NCI-H1436 (cell line): ENCODE data around the gene IRAK3.
A peak's percentile ranks its signal among the peaks of the same experiment; 100 is the strongest.
"Not testable (repeated sequence)": the region's sequence is repeated elsewhere in the genome, so short reads cannot be mapped to it uniquely, and the experiment has no call there.

ENCODE experiments used
- DNase-seq: peaks from one replicate; lab custom pipeline; 2025; lab: John Stamatoyannopoulos, UW

The IRAK3 gene

DNA sequence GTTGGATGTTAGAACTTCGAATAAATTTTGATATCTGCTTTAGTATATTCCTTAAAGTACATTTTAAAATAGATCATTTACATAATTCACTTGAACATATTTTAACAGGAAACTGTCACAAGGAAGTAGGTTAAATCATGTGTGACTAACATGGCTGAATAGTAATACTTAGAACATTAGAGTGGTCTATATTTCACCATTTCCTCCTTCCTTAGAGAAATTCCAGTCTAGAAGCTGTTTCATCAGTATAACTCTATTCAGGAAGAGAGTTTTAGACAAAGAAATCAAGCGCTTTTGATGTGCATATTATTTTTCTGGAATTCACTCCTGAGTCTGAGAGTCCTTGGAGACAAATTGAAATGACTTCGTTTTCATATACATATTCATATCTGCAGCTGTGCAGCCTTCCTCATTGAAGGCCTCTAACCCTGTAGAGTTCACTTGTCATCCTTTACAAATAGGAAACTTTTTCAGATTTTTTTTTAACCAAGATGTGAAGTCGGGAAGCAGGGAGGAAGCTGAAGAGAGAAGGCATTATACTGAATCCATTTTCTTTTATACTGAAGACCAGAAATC, 28.4 kb downstream of the IRAK3 start:
- no peak for DNase-seq

DNA sequence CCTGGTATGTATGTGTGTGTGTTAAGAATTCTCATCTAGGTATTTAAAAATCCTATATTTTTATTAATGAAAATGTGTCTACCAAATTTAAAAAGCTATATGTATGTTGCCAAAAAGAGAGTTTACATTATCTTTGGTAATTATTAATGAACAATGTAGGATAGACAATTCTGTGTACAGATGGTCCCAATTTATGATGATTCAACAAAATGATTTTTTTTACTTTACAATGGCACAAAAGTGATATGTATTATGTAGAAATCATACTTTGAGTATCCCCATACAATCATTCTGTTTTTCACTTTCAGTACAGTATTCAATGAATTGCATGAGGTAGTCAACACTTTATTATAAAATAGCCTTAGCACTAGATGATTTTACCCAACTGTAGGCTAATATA, 39.4 kb downstream of the IRAK3 start:
- no peak for DNase-seq

DNA sequence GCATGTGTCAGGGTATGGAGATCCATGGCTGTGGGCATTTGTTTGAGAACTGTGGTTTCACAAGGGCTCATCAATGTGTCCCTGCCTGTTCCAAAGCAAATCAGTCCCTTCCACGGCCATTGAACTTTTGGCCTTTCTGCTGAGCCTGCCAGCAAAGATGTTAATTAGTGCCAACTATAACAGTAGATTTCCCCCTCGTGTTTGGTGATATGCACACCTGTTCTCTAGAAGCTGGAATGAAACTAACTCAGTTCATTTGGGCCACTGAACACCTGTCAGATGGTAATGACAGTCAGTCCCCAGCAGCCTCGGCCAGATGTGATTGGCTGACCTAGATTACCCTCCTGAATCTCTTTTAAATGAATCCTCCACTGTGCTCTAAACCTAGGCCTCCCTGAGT, 43.2 kb downstream of the IRAK3 start:
- no peak for DNase-seq

DNA sequence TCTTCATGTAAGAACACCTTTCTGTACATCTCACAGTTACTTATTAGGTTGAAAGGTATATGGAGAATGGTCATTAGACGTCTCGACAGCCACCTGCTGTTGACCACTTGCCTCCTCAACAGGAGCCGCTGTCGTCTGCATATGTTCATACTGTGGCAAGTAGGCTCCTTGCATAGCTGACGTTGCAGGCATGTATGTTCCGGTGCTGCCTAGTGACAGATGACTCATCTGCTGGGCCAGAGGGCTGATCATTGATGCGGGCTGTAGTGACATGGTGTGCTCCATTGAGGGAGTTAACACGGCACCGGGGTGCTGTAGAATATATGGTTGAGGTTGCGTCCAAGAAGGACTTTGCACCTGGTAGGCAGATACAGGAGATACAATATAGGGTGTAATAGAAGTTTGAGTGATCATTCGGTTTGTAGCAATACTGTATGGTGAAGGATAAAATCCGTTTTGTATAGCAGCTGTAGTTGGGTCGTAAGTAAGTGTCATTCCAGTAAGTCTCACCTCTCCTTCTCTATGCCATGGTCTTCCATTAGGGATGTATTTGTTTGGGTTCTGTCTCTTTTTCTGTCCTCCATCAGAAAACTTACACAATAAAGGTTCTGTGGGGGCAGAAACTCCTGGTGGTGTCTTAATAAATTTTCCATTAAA, 45.2 kb downstream of the IRAK3 start:
- peak; percentile 36 for DNase-seq

DNA sequence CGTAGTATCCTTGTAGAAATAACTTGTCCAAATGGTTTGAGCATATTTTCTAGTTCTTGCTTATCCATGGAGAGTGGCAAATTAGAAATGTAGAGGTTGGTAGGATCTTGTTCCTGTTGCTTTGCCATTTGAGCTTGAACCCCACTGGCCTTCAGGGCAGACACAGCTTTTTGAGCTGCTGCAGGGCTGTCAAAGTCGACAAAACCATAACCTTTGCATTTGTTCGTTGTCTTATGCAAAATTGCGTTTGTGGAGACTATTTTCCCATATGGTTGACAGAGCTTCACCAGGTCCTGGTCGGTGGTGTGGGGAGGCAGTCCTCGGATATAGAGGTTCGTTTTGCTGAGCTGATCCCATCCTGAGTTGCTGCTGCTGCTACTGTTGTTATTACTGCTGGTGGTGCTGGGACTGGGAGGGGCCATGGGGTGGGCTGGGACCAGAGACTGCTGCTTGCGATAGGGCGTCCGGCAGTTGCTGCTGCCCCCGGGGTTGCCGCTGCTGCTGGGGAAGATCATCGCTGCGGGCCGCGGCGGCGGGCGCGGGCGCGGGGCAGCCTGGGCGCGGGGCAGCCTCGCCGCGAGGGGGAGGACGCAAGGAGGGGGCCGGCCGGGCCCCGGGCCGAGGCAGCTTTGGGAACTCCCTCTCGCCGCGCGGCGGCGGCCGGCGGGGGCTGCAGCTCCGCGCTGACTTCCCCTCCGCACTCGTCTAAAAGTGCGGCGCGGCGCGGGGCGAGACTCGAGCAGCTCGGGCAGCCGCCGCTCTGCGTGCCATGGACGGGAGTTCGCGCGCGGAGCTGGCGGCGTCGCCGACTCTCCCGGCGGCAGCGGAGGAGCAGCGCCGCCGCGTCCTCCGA, 46.0 kb downstream of the IRAK3 start:
- not testable (repeated sequence) for DNase-seq

DNA sequence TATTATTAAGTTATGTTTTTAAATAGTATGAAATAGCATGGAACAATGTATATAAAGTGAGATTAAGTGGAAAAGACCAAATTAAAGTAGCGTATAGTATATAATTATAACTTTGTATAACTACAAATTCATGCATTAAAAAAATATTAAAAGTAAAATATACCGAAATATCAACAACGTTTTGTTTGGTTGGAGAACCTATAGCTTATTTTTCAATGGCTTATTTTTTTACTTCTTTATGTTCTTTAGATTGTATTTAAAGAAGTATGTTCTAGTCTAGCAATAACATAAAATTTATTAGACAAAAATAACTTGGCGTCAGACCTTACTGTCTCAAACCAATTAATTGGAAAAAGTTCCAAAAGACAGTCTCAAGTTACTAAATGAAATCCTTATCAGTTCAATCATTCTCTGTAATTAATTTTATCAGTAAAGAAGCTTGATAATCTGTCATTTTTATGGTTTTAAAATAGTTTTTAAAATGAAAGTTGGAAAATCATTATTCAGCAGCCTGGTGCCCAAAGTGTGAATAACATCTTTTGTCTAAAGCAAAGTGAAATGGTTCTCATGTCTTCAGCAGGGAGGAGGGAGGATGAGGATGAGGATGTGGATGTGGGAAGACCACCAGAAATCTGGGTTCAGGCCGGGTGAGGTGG, 46.7 kb downstream of the IRAK3 start:
- no peak for DNase-seq

DNA sequence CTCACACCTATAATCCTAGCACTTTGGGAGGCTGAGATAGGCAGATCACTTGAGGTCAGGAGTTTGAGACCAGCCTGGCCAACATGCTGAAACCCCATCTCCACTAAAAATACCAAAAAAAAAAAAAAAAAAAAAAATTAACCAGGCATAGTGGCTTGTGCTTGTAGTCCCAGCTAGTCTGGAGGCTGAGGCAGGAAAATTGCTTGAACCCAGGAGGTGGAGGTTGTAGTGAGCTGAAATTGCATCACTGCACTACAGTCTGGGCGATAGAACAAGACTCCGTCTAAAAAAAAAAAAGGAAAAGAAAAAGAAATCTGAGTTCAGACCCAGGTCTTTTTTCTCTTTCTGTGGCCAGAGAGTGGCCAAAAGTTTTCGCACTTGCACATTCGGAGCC, 47.3 kb downstream of the IRAK3 start:
- not testable (repeated sequence) for DNase-seq

DNA sequence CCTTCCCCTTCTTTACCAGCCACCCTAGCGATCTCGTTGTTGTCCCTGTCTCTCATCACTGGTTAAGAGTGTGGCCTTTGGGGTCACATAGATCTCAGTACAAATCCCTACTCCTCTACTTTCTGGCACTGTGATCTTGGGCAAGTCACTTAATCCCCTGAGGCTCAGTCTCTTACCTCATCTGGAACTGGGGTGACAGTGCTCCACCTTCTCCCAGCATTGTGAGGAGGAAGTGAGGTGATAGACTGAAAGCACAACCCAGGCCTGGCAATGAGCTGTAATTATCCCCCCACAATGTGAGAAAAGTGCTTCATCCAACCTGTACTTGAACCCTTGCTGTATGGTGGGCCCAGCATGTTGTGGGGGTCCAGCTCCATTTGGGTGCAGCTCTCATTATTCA, 48.0 kb downstream of the IRAK3 start:
- no peak for DNase-seq

DNA sequence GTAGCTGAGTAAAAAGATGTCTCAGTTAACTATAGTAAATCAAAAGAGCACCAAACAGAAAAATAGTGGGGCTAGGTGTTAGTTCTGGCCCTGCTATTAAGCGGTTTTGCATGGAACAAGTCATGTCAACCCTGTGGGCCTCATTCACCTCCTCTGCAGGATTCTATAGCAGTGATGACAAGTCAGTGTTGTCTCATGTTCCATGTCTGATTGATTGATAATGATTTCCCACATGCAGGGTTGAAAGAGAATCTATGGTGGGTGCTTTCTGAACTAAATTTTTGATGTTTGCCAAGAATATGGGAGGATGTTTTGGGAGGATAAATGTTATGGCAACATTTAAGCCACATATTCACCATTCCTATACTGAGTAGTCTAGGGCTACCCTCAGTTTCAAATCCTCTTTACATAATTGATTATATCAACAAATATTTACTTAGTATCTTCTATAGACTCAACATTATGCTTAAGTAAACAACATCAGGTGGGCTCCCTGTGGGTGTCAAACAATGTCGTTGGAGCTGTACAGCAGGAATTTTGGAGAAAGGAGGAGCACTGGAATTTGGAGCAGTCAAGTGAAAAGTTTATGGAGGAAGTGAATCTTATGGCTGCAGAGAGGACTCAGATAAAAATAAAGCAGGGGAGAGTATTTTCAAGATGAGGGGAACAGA, 48.6 kb downstream of the IRAK3 start:
- DNase-seq, result no peak

DNA sequence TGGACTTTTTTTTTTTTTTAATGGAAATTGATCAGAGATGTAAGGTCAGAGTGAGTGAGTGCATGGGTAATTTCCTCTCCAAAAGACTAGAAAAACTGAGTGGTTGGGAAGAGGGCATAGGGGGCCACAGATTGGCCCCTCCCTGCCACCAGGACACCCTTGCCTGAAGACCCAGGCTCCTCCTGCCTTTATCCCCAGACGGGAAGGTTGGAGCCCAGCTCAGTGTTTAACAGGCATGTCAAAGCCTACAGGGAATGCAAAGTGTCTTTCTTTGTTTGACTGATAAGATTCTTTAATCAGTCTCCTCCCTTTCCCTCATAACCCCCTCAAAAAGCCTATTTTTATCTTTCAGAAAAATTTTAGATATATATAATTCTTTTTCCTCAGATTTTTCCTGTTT, 50.3 kb downstream of the IRAK3 start:
- DNase-seq, result no peak

DNA sequence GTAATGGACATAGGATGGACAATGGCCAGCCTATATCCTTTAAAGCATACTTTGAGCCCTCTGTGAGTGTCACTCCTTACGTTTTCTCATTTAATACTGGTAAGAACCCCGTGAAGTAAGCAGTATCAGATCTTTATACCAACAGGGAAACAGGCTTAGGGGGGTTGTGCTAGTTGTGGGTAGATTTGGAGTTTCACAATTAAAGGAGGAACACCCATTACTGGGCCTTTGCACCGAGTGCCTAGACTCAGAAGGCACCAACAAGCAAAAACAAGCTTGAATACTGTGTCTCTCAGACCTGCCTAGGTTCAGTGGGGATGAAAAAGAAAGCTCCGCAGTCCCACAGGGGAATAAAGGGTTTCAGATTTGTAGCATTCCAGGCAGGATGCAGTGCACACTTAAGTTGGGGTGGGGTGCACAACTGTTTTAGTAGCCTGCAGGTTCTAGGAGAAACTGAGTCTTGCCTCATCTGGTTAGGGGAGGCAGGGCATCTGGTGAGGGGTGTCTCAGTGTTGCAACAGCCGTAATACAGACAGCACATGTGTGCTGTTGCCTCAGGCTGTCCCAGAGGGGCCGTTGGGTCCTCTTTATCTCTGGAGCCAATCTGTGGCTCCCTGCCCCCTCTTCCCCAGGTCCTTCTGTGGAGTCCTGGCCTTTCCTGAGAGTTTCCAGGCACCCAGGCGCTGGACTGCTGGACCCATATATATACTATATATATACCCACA, 51.2 kb downstream of the IRAK3 start:
- no peak for DNase-seq

DNA sequence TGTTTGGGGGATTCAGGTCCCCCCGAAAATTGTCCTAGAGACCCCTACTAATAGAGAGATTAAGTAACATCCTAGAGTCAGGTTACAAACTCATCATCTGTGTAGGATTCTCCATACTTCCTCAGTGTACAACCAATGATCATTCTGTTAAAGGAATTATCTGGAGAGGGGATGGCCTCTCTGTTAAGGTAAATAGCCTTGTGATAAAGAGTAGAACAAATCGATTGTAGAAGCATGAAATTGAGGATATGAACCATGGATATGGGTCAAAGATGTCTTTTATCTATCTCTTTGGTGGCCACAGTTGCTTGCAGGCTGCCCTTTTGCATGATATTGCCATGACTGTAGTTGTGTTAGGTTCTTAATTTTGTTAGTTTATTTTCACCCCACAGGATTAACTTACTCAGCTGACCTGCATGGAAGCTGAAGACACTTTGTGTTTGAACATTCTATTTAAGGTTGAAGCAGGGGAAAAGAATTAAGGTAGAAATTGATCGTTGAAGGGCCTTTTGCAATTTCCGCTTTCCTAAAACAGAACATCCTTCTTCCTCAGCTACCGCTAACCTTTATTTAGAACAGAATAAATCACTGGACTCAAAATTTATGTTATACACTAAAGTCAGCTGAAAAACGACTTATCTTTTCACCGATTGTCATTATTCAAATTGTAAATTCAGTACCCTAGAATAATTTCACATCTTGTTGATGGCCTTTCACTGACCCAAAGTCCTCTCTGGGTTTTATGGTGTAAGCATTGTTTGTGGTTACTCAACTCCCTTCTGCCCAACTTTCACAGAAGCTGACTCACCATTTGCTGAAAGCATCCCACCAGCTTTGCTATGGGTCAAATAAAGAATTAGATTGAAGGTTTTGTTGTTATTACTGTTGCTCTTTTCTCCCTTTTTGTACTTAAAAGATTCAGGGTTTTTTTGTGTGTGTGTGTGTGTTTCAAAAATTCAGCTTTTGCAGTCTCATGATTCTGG, 52.3 kb downstream of the IRAK3 start:
- DNase-seq, result no peak

DNA sequence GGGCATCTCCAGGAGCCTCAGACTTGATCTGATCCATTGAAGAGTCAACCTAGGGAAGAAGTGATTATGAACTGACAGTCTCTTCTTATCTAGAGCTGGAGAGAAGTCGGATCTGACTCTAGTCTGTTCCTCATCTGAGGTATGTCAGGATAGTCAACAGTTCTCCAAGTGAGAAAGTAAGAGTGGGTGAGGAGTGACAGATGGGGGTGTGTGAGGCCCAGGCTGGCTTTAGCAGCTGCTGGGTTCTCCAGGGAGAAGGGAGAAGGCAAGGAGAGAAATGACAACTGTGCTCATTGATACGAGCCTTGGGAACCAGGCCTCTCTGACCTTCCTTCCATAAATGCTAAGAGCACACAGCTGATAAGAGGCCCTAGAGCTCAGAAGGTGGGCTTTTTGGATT, 53.3 kb downstream of the IRAK3 start:
- DNase-seq, result no peak

DNA sequence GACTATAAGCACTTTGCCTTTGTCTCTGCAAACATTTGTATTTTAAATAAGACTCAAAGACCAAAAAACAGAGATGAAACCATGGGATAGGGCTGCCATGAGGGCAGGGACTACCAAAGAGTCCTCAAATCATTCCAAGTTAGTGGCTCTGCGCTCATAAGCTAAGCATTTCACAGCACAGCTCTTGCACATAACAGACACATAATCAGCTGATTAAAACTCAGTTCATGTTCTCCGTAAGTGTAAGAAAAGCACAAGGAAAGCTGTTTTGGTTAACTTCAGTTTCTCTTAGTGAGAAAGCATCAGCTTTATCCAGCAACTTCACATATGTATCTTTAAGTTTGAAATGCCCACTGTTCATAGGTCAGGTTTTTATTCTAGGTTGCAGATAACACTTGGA, 54.9 kb downstream of the IRAK3 start:
- DNase-seq, result no peak

DNA sequence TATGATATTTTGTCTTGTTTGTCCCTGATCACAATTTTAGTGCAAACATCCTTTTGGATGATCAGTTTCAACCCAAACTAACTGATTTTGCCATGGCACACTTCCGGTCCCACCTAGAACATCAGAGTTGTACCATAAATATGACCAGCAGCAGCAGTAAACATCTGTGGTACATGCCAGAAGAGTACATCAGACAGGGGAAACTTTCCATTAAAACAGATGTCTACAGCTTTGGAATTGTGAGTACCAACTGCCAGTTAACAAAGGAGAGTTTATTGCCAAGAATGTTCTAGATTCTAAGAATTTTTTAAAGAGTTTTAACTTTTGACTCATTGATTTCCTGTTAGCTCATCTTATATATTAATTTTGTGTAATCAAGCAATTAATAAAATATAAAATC, 55.4 kb downstream of the IRAK3 start:
- no peak for DNase-seq

DNA sequence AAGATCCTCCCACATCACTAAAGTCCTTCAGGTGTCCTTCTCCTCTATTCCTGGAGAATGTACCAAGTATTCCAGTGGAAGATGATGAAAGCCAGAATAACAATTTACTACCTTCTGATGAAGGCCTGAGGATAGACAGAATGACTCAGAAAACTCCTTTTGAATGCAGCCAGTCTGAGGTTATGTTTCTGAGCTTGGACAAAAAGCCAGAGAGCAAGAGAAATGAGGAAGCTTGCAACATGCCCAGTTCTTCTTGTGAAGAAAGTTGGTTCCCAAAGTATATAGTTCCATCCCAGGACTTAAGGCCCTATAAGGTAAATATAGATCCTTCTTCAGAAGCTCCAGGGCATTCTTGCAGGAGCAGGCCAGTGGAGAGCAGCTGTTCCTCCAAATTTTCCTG, 58.7 kb downstream of the IRAK3 start:
- no peak for DNase-seq

DNA sequence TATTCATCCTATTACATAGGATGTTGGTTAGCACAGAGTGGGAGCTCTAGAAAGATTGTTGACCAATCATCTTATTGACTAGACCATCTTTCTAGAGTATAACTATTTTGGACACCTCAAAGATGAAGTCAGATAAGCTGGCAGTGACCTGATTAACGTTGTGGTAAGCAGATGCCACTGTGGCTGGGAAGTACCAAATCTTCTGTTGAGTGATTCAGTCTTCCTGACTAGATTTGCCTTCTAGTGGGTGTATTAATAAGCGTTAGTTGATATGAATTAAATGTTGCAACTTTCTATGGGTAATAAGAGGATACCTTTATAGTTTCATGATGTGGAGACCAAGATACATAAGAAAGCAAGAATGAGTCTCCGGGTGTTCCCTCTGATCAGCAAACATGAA, 62.0 kb downstream of the IRAK3 start:
- DNase-seq, result no peak

DNA sequence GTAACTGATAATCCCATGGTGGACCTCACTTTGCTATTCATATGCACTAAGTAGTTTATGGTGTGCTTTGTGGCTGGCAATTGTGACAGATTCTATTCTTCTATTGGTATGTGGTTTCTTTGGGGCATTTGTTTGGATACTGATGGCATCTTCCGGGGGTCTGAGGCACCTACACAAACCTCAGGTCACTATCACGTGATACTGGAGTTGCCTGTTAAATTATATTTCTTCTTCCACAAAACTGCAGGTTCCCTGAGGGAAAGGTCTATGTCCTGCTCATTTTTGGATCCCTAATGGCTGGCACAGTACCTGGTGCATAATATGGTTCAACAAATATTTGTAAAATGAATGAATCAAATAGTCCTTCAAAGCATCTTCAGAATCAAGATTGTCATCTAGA, 63.8 kb downstream of the IRAK3 start:
- no peak for DNase-seq

DNA sequence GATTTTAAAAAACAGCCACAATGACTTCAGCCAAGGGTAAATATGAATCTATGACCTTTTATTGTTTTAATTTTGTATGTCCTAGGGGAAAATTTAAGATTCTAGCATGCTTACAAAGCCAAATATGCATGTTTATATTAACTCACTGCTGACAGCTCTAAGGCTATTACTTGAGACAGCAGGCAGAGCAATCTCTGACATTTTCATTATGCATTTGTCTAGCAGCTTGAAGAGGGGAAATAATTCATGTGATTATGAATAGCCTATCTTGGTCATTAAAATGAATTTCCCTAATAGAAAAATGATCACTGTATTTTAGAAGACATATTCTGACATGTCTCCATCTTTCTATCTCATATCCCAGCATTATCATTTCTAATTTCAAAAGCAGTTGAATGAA, 66.7 kb downstream of the IRAK3 start:
- DNase-seq, result no peak

DNA sequence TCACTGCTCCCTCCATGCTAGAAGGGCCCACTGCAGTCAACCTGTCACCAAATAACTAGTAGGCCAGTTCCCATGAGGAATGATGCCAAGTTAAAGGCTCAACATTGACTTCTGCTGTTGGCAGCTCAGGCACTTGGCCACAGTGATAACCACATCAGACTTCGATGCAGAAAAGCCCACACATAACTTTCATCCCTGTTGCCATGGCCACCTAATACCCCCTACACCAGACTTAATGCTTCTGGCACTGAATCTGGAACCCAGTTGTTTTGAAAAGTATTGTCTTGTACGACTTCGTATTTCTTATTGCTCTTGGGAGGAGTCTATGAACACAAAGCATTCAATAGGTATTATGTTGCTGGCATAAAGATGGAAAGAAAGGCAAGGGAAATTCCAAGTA, 69.0 kb downstream of the IRAK3 start:
- DNase-seq, result no peak
